GM18508 (cell line): ENCODE data around the gene METTL15.
"Not testable (repeated sequence)": the region's sequence is repeated elsewhere in the genome, so short reads cannot be mapped to it uniquely, and the experiment has no call there.

Experiments used
- ATAC-seq: cut with Tn5 transposase; IDR thresholded peaks from one replicate; pipeline ENCODE4 v1.9.1; 2021; ENCODE audit warnings: moderate number of reproducible peaks; ENCODE audit not compliant: insufficient read depth, unreplicated experiment

METTL15 gene

GRCh38 chr11:28272247-28272646 is 164.1 kb downstream of the METTL15 start:
- ATAC-seq = not testable (repeated sequence)

- no peak for ATAC-seq
These were observed 166.0 kb downstream of the METTL15 start for GRCh38 chr11:28274216-28274615.

GRCh38 chr11:28284196-28284595 is 176.0 kb downstream of the METTL15 start:
- no peak for ATAC-seq

- no peak for ATAC-seq
These were observed 181.3 kb downstream of the METTL15 start for GRCh38 chr11:28289444-28289843.

- not testable (repeated sequence) for ATAC-seq
These were observed 182.8 kb downstream of the METTL15 start for GRCh38 chr11:28290995-28291394.

GRCh38 chr11:28296426-28296825 is 188.2 kb downstream of the METTL15 start:
- ATAC-seq = peak; percentile 98

- no peak for ATAC-seq
These were observed 190.0 kb downstream of the METTL15 start for GRCh38 chr11:28298209-28298608.

- no peak for ATAC-seq
These were observed 195.4 kb downstream of the METTL15 start for GRCh38 chr11:28303477-28304191.

- no peak for ATAC-seq
These were observed 207.3 kb downstream of the METTL15 start for GRCh38 chr11:28315440-28315839.

GRCh38 chr11:28318871-28319270 is 210.7 kb downstream of the METTL15 start:
- ATAC-seq = no peak

GRCh38 chr11:28323621-28324020 is 215.4 kb downstream of the METTL15 start:
- no peak for ATAC-seq

- ATAC-seq = peak; percentile 65
These were observed 224.2 kb downstream of the METTL15 start for GRCh38 chr11:28332393-28332792.

GRCh38 chr11:28337701-28338100 is 229.5 kb downstream of the METTL15 start:
- no peak for ATAC-seq

- no peak for ATAC-seq
These were observed 230.2 kb downstream of the METTL15 start for GRCh38 chr11:28338371-28338770.

GRCh38 chr11:28339488-28339887 is 231.3 kb downstream of the METTL15 start:
- no peak for ATAC-seq

- ATAC-seq = no peak
These were observed 234.5 kb downstream of the METTL15 start for GRCh38 chr11:28342716-28343115.

GRCh38 chr11:28343304-28344233 is 235.4 kb downstream of the METTL15 start:
- no peak for ATAC-seq

GRCh38 chr11:28346209-28346608 is 238.0 kb downstream of the METTL15 start:
- ATAC-seq = no peak

GRCh38 chr11:28346721-28347120 is 238.5 kb downstream of the METTL15 start:
- no peak for ATAC-seq

GRCh38 chr11:28347371-28347770 is 239.2 kb downstream of the METTL15 start:
- ATAC-seq = no peak

- ATAC-seq = no peak
These were observed 242.0 kb downstream of the METTL15 start for GRCh38 chr11:28350216-28350615.
